ENCODE measurements around the gene TEX19. TPM values are rescaled to one million over a fixed set of nuclear protein-coding genes. Genes with fewer than 3 reads are reported as not detected.

The TEX19 gene
- total RNA-seq, 2 donors from 2014 or later, result not detected

DNA sequence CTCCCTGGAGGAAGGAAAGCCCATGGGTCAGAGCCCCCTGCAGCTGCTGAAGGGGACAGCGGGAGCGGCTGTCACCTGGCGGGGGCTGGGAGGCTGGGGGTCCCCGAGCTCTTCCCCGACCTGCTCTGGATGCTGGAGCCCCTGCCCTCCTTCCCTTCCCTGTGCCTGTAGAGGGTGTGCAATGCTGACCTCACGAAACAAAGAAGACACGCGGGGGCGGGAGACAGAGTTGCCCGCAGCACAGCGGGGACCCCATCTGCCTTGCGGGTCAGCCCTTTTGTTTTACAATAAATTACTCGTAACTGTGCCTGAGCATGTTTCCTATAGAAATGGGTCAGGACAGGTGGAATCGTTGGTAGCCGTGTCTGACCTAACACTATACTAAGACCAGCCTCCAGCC lies 31.8 kb upstream of the TEX19 start:
- DNase-seq (no peak), ATAC-seq (no peak)
- Histone ChIP-seq H3K4me3 (no peak overlapping the region), H3K9me3 (no peaks in the 10 kb centered on the region), H3K27ac (no peak overlapping the region), H3K36me3 (replicated peaks in 1 of 2; ENCODE audit: insufficient read depth in 1 of 2, low read depth in 2 of 2) (no peaks in the 10 kb centered on the region), H3K27me3 (no peaks in the 10 kb centered on the region), H3K4me1 (peaks cover 22% of the 10 kb centered on the region)
- WGBS, 2 donors, result 79 to 92% methylated on average over 6 to 15 of the region's 15 CpGs
- intact Hi-C loops (cut with DNase I), result no loop called here
- TF ChIP-seq, protein P1, sequence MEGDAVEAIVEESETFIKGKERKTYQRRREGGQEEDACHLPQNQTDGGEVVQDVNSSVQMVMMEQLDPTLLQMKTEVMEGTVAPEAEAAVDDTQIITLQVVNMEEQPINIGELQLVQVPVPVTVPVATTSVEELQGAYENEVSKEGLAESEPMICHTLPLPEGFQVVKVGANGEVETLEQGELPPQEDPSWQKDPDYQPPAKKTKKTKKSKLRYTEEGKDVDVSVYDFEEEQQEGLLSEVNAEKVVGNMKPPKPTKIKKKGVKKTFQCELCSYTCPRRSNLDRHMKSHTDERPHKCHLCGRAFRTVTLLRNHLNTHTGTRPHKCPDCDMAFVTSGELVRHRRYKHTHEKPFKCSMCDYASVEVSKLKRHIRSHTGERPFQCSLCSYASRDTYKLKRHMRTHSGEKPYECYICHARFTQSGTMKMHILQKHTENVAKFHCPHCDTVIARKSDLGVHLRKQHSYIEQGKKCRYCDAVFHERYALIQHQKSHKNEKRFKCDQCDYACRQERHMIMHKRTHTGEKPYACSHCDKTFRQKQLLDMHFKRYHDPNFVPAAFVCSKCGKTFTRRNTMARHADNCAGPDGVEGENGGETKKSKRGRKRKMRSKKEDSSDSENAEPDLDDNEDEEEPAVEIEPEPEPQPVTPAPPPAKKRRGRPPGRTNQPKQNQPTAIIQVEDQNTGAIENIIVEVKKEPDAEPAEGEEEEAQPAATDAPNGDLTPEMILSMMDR (IDR thresholded peaks at IDR 0.05), result no peak
- TF ChIP-seq POLR2A (IDR thresholded peaks at IDR 0.05), result no peak

DNA sequence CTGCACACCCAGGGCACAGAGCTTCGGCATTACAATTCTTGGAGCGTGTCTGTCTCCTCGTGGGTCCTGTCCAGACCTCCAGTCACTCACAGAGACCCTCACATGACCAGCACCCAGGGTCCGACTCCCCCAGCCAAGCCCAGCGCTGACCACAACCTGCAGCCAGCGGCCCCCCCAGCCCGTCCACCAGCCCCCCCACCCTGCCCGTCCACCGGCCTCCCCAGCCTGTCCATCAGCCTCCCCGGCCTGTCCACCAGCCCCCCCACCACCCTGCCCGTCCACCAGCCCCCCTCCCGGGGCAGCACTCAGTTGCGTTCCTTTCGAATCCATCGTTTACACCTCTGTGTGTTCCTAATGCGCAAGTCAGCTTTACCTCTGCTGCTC lies 31.3 kb upstream of the TEX19 start:
- ATAC-seq, result no peak
- no peaks in the 10 kb centered on the region for H3K9me3 ChIP-seq
- DNase-seq, result no peak
- intact Hi-C loops (cut with DNase I), result no loop called here
- no peak overlapping the region for H3K4me3 ChIP-seq
- no peak overlapping the region for H3K27ac ChIP-seq
- H3K4me1 ChIP-seq, result peaks cover 26% of the 10 kb centered on the region
- 83 to 87% methylated on average over 14 to 16 of the region's 16 CpGs for WGBS, 2 donors
- TF ChIP-seq, protein P1 (IDR thresholded peaks at IDR 0.05), result no peak
- TF ChIP-seq POLR2A (IDR thresholded peaks at IDR 0.05), result no peak
- H3K27me3 ChIP-seq, result no peaks in the 10 kb centered on the region
- H3K36me3 ChIP-seq (replicated peaks in 1 of 2; ENCODE audit: insufficient read depth in 1 of 2, low read depth in 2 of 2), result no peaks in the 10 kb centered on the region

DNA sequence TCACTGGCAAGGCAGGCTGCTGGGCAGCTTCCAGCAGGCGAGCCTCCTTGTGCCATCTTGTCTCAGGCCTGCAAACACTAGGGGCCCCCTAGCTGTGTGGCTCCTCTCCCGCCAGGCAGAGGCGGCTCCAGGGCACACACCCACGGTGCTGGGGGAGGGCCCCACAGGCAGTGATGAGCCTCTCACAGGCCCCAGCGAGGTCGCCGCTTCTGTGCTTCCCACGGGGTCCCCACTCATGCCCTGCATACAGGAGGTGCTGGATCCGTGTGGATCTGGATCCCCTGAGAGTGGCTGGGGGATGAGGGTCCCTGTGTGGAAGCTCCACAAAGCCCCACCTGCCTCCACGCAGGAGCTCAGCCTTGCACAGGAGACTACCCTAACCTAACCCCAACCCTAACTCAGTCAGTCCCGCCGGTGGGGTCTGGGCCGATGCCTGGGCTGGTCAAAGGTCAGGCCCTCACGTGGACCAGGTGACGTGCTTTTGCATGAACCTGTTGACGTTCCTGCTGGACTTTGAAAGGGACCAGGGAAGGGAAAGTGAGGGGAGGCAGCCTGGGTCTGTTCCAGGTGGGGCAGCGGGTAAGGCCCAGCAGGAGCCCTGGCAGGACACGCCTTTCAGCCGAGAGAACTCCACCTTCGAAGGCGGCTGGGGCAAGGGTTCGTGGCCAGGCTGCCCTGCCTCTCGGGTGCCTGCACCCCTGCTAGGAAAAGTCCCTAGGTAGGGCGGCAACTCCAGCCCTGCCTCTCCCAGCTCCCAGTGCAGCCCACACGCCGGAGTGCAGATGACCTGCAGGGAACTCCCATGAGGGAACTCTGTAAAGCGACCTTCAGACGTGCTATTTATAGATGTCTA lies 30.7 kb upstream of the TEX19 start:
- intact Hi-C loops (cut with DNase I), result no loop called here
- ATAC-seq, result no peak
- H3K4me1 ChIP-seq, result peaks cover 32% of the 10 kb centered on the region

DNA sequence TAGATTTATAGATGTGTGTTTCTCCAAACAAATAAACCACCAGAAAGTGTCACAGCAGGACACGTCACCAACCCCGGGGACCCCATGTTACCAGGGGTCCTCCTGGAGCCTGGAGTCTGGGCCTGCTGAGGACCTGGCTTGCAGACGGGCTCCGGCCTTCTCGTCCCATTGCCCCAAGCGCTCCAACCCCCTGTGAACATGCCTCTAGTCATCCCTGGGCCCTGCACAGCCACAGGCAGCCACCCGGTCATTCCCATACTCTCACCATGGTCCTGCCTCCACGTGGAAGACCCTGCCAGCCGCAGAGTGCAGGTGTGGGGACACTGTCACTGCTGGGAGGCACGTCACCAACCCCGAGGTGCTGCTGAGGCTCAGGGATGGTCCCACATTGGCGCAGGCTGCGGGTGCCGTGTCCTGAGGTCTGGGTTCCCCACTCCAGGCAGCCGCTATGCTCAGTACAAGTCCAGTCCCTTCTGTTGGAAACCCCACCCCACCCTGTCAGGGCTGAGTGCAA lies 30.0 kb upstream of the TEX19 start:
- 82% methylated on average over 14 of the region's 15 CpGs; no CpG with 5 or more reads in 1 of the 2 donors for WGBS, 2 donors
- H3K27me3 ChIP-seq, result no peaks in the 10 kb centered on the region
- DNase-seq (no peak), ATAC-seq (no peak)
- peaks cover 38% of the 10 kb centered on the region for H3K4me1 ChIP-seq
- H3K4me3 ChIP-seq, result no peak overlapping the region
- H3K27ac ChIP-seq, result no peak overlapping the region
- H3K36me3 ChIP-seq (replicated peaks in 1 of 2; ENCODE audit: insufficient read depth in 1 of 2, low read depth in 2 of 2), result no peaks in the 10 kb centered on the region
- TF ChIP-seq, protein P1 (IDR thresholded peaks at IDR 0.05), result no peak
- TF ChIP-seq POLR2A (IDR thresholded peaks at IDR 0.05), result no peak
- intact Hi-C loops (cut with DNase I), result no loop called here
- H3K9me3 ChIP-seq, result no peaks in the 10 kb centered on the region

More for the DNA sequence above, 30.7 kb upstream of the TEX19 start:
- Histone ChIP-seq H3K4me3 (no peak overlapping the region), H3K27ac (no peak overlapping the region), H3K9me3 (no peaks in the 10 kb centered on the region), H3K27me3 (no peaks in the 10 kb centered on the region), H3K36me3 (replicated peaks in 1 of 2; ENCODE audit: insufficient read depth in 1 of 2, low read depth in 2 of 2) (no peaks in the 10 kb centered on the region)
- WGBS, 2 donors, result 46 to 76% methylated on average over 8 to 28 of the region's 28 CpGs
- TF ChIP-seq, protein P1 (IDR thresholded peaks at IDR 0.05), result no peak
- no peak for TF ChIP-seq POLR2A (IDR thresholded peaks at IDR 0.05)
- peak in 1 of 4 donors; percentile 21 for DNase-seq
